ENCODE results near the gene ARHGEF35. TPM values are rescaled to one million over a fixed set of nuclear protein-coding genes. Genes with fewer than 3 reads are reported as not detected.

Gene ARHGEF35
- total RNA-seq, 2 donors from 2014 or later, result 9.5 to 18.4 TPM

- H3K4me3 Mint-ChIP-seq, result no peak overlapping the region
- H3K27ac ChIP-seq (ENCODE audit: low read depth, low read length), result no peak overlapping the region
- H3K9ac ChIP-seq (ENCODE audit: extremely low read depth, low read length, poor library complexity, severe bottlenecking), result no peak overlapping the region
- H3K27me3 Mint-ChIP-seq (ENCODE audit: insufficient read depth), result no peaks in the 10 kb centered on the region
- no peak for TF ChIP-seq CTCF (conservative IDR thresholded peaks at IDR 0.05)
- no peak overlapping the region for H3K27ac Mint-ChIP-seq
- no peaks in the 10 kb centered on the region for H3K4me1 Mint-ChIP-seq
- DNase-seq, result no peak
- peaks cover 2% of the 10 kb centered on the region for H3K9me3 Mint-ChIP-seq
- H3K9me3 ChIP-seq (ENCODE audit: control insufficient read depth, low read length), result peaks cover 2% of the 10 kb centered on the region
- no peaks in the 10 kb centered on the region for H3K36me3 ChIP-seq (ENCODE audit: control insufficient read depth, insufficient read depth, low read length)
- no peaks in the 10 kb centered on the region for H3K36me3 Mint-ChIP-seq (ENCODE audit: low read depth)
- WGBS, 2 experiments (ENCODE audit: insufficient coverage in 1 of 2, insufficient read length in 1 of 2), result 93% methylated on average over 3 of the region's 3 CpGs; no CpG with 5 or more reads in 1 of the 2 experiments
- no peak overlapping the region for H3K4me3 ChIP-seq (ENCODE audit: low read length)
- H3K27me3 ChIP-seq (ENCODE audit: control insufficient read depth, insufficient read depth, low read length, poor library complexity, severe bottlenecking), result no peaks in the 10 kb centered on the region
- no peaks in the 10 kb centered on the region for H3K4me1 ChIP-seq (ENCODE audit: control insufficient read depth, insufficient read depth, low read length)
Measured at GRCh38 chr7:144142187-144142586, 53.4 kb downstream of the ARHGEF35 start.

GRCh38 chr7:144137501-144137900 lies 58.1 kb downstream of the ARHGEF35 start:
- DNase-seq, result no peak
- Histone ChIP-seq H3K27me3 (ENCODE audit: control insufficient read depth, insufficient read depth, low read length, poor library complexity, severe bottlenecking) (no peaks in the 10 kb centered on the region), H3K9ac (ENCODE audit: extremely low read depth, low read length, poor library complexity, severe bottlenecking) (no peak overlapping the region), H3K9me3 (ENCODE audit: control insufficient read depth, low read length) (no peaks in the 10 kb centered on the region), H3K4me1 (ENCODE audit: control insufficient read depth, insufficient read depth, low read length) (no peaks in the 10 kb centered on the region), H3K27ac (ENCODE audit: low read depth, low read length) (no peak overlapping the region), H3K36me3 (ENCODE audit: control insufficient read depth, insufficient read depth, low read length) (no peaks in the 10 kb centered on the region), H3K4me3 (ENCODE audit: low read length) (no peak overlapping the region)
- TF ChIP-seq CTCF (conservative IDR thresholded peaks at IDR 0.05), result no peak
- Mint-ChIP-seq H3K27ac (no peak overlapping the region), H3K36me3 (ENCODE audit: low read depth) (no peaks in the 10 kb centered on the region), H3K4me1 (peaks cover 6% of the 10 kb centered on the region), H3K4me3 (no peak overlapping the region), H3K27me3 (ENCODE audit: insufficient read depth) (no peaks in the 10 kb centered on the region), H3K9me3 (no peaks in the 10 kb centered on the region)
- 67 to 72% methylated on average over 1 of the region's 1 CpG for WGBS, 2 experiments (ENCODE audit: insufficient coverage in 1 of 2, insufficient read length in 1 of 2)

Other genes starting within 250 kb of the ARHGEF35 start
- not detected for gene OR2F1, start 241.0 kb downstream of the ARHGEF35 start, total RNA-seq
- not detected for gene OR6B1, start 195.5 kb downstream of the ARHGEF35 start, total RNA-seq
- not detected for gene OR2A5, start 146.9 kb downstream of the ARHGEF35 start, total RNA-seq
- not detected for gene OR2A25, start 126.0 kb downstream of the ARHGEF35 start, total RNA-seq
- not detected for gene OR2A12, start 109.6 kb downstream of the ARHGEF35 start, total RNA-seq
- gene OR2A2, start 86.2 kb downstream of the ARHGEF35 start, total RNA-seq, result not detected
- not detected for gene OR2A14, start 72.7 kb downstream of the ARHGEF35 start, total RNA-seq
- 1 to 10 TPM; 6.3 to 8.7 TPM for gene CTAGE4, start 12.4 kb downstream of the ARHGEF35 start, total RNA-seq
- gene OR2A42, start 43.8 kb upstream of the ARHGEF35 start, total RNA-seq, result not detected
- gene OR2A7, start 69.0 kb upstream of the ARHGEF35 start, total RNA-seq, result 1 to 10 TPM; 3.8 to 4.8 TPM
- gene CTAGE8, start 73.5 kb upstream of the ARHGEF35 start, total RNA-seq, result 1 to 10 TPM in 1 of 2 donors, not detected in 1; 8.4 TPM
- gene OR2A1, start 116.6 kb upstream of the ARHGEF35 start, total RNA-seq, result not detected
- gene ARHGEF5, start 159.6 kb upstream of the ARHGEF35 start, total RNA-seq, result 10 to 100 TPM; 22.8 to 43.1 TPM
- not detected for gene NOBOX, start 207.9 kb upstream of the ARHGEF35 start, total RNA-seq

Data from endodermal cell (in vitro differentiated cells).